Measurements from ENCODE around the gene RASL11B. TPM values are rescaled to one million over a fixed set of nuclear protein-coding genes. Genes with fewer than 3 reads are reported as not detected.

The RASL11B gene
- polyA plus RNA-seq, 3 donors, result 0.42 to 1.3 (median 0.47) TPM

DNA sequence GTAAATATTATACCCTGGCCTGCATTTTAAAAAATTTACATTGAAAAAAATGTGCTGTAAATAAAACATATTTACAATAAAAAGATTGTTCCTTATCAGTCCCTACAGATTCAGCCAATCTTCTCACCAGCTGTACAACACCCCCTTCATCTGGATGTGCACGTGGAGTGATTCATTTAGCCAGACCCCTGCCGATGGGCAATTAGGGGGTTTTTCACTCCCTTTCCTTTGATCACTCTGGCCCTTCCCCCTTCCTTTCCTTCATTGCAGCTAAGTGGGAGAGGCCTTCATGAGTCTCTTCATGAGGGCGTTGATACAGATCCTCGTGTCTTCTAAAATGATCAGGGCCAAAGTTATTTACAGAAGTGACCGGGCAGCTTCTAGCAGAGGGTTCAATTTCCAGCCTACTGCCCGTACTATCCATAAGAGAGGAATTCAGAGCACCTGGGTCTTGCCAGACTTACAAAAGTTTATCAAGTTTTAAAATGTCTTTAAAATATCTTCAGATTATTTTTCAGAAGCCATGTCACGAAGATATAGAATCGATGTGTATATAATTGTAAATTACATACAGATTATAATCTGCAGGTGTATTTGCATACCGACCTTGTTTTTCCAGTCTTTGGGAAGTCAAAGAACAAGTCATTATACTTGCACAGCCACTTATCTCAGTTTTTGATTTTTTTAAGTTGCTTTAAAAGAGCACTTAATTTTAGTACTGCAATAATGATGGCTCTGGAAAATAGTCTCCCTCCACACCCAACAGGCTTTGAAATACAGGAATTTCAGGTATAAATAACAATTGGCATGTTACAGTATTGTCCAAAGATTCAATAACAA lies 21.4 kb upstream of the RASL11B start:
- H3K27ac ChIP-seq (ENCODE audit: low read depth, low read length), result no peak overlapping the region
- WGBS, 3 donors, result 54 to 88% (median 83%) methylated on average over 9 of the region's 9 CpGs

- 54 to 57% (median 55%) methylated on average over 18 of the region's 18 CpGs for WGBS, 3 donors
- no peak overlapping the region for H3K27ac ChIP-seq (ENCODE audit: low read depth, low read length)
Observed at GRCh38 chr4:52841682-52842456, 20.2 kb upstream of the RASL11B start.

GRCh38 chr4:52842792-52843191 lies 19.3 kb upstream of the RASL11B start:
- no peak overlapping the region for H3K27ac ChIP-seq (ENCODE audit: low read depth, low read length)
- 75 to 90% (median 82%) methylated on average over 3 of the region's 3 CpGs for WGBS, 3 donors

- H3K27ac ChIP-seq (ENCODE audit: low read depth, low read length), result no peak overlapping the region
- WGBS, 3 donors, result 83 to 90% (median 86%) methylated on average over 2 of the region's 2 CpGs
Observed at GRCh38 chr4:52843351-52843750, 18.8 kb upstream of the RASL11B start.

DNA sequence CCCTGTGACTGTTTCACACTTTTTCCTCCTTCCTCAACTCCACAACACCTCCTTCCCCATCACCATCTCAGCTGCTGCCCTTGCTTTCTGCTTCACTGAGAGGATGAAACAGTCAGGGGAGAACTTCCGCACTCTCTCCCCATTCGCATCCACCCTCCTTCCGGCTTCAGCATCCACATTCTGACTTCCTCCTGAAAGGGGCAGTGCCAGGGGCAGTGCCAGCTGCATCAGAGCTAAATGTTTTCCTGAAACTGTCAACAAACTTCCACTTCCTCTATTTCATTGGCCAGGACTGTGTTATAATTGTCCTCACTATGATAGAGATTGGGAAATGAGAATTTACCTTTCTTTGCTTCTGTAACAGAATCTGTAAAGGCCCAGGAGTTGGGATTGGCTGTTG lies 18.2 kb upstream of the RASL11B start:
- no peak overlapping the region for H3K27ac ChIP-seq (ENCODE audit: low read depth, low read length)
- 49 to 85% (median 52%) methylated on average over 3 of the region's 3 CpGs for WGBS, 3 donors

- WGBS, 3 donors, result 95 to 100% (median 96%) methylated on average over 2 of the region's 2 CpGs
- H3K27ac ChIP-seq (ENCODE audit: low read depth, low read length), result no peak overlapping the region
Observed at GRCh38 chr4:52844596-52844995, 17.5 kb upstream of the RASL11B start.

DNA sequence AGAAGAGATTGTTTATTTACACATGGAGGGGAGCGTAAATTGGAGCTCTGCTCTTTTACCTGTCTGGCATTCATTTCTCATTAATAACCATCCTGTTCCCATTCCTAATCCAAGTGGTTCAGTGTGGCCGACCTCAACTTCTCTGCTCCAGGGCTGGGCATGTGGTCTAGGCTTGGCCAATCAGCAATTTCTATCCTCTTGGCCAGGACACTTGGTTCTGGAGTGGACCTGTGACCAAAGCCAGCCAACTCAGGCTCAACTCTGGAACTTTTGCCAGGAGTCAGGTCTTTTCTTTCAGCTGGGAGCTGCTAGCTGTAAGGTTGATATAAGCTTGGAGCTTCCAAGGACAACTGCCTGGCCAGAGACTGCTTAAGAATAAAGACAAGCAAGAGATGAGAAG lies 15.6 kb upstream of the RASL11B start:
- WGBS, 3 donors, result 81 to 90% (median 89%) methylated on average over 2 of the region's 2 CpGs
- H3K27ac ChIP-seq (ENCODE audit: low read depth, low read length), result no peak overlapping the region

- no peak overlapping the region for H3K27ac ChIP-seq (ENCODE audit: low read depth, low read length)
- 39 to 89% (median 87%) methylated on average over 6 of the region's 6 CpGs for WGBS, 3 donors
Observed at GRCh38 chr4:52848254-52848653, 13.9 kb upstream of the RASL11B start.

GRCh38 chr4:52850406-52851124 lies 11.6 kb upstream of the RASL11B start:
- no peak overlapping the region for H3K27ac ChIP-seq (ENCODE audit: low read depth, low read length)
- WGBS, 3 donors, result 75 to 96% (median 89%) methylated on average over 3 of the region's 3 CpGs

DNA sequence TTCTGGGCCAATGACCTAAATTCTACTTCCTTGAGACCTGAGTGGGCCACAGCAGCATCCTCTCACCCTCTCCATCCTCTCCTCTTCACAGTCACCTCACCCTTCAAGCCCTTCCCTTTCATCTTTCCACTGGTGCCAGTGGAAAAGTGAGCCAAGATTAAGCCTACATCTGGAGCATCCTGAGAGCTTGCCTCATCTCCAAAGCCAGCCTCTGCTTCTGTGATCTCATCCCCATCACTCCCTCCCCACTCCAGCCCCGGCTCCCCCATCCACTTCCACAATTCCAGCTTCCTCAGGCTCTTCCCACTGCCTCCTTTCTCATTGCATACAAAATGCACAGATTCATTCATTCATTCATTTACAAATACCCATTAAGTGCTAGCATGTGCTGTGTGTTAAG lies 10.1 kb upstream of the RASL11B start:
- WGBS, 3 donors, result 73 to 89% (median 81%) methylated on average over 1 of the region's 1 CpG

DNA sequence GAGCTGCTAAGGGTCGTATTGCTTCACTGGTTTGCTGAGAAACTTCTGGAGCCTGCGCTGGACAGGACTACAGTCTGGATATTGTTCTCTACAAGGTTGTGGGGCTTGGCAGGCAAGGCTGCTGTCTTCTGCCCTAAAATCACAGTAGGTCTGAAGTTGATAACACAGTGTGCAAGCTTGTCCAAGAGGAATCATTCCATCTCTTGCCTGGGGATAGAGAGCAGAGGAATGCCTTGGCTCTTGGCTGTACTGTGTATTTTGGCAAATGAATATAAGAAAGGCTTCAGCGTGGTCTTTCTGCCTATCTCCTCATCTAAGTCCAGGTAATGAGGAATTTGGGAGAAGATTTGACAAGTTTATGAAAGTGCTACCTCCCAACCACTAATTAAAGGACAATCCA lies 9.4 kb upstream of the RASL11B start:
- WGBS, 3 donors, result 70 to 74% (median 72%) methylated on average over 3 of the region's 3 CpGs

More for the DNA sequence above, 10.1 kb upstream of the RASL11B start:
- no peak overlapping the region for H3K27ac ChIP-seq (ENCODE audit: low read depth, low read length)

GRCh38 chr4:52853351-52853750 lies 8.8 kb upstream of the RASL11B start:
- H3K27ac ChIP-seq (ENCODE audit: low read depth, low read length), result no peak overlapping the region

More for the DNA sequence above, 9.4 kb upstream of the RASL11B start:
- H3K27ac ChIP-seq (ENCODE audit: low read depth, low read length), result no peak overlapping the region

DNA sequence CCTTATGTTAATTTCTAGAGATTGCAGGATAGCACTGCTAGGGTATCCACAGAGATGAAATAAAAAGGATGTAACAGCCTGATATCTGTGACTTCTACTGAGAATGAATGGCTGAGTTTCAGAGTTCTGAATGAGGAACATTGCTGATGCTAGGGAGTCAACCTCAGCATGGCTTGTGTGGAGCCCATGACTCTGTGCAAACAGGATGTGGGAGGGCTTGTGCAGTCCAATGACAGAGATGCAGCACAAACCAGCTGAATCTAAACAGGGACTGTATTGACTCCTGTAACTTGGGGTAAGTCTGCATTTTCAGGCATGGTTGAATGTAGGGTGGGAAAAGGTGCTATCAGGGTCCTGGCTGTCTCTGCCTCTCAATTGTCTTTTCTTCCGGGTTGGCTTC lies 5.3 kb upstream of the RASL11B start:
- WGBS, 3 donors, result 86 to 100% (median 93%) methylated on average over 1 of the region's 1 CpG
- no peak overlapping the region for H3K27ac ChIP-seq (ENCODE audit: low read depth, low read length)

DNA sequence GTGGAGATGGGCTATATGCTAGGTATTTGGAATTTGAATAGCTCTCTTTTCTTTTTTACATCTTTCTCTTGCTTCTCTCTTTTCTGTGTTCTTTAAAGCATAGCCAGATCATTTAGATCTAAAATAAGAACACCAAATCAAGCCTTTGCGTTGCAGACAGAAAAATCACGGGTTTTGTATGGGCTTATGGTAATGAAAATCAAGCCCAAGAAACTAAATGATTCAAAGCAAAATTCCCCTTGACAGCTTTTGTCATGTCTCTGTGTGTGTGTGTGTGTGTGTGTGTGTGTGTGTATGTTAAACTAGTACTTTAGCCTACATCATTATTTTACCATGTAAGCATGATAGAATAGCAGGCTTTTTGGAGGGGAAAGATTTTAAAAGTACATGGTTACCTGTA lies 1.8 kb upstream of the RASL11B start:
- no peak overlapping the region for H3K27ac ChIP-seq (ENCODE audit: low read depth, low read length)
- WGBS, 3 donors, result 87 to 94% (median 90%) methylated on average over 2 of the region's 2 CpGs

DNA sequence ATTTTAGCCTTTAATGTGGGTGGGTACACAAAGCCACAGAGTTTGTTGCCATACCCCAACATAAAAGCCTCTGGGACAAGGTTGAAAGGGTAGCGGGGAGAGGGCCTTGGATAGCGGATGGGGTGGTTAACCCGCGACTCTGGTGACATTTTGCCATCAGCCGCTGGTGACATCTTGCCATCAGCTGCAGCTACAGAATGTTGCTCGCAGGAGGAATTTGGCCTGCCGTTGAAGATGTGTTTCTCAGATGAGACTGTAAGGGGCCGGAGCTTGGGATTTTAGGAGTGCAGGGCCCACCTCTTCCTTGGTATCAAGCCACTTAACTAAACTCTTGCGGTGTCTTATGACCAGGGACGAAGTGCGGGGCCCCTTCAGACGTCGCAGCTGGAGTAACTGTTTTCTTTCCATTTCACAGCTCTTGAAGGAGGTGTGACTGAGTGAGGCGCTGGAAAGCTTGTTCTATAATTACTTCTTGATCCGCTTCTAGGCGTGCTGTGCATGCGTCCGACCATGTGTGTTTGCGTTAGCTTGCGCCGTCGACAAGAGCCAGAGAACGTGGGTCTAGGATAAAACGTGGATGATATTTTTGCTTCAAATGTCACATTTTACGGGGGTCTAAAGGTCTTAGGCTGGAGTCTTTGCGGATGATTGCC lies 820 bp upstream of the RASL11B start:
- 45 to 51% (median 47%) methylated on average over 26 of the region's 26 CpGs for WGBS, 3 donors
- no peak overlapping the region for H3K27ac ChIP-seq (ENCODE audit: low read depth, low read length)

DNA sequence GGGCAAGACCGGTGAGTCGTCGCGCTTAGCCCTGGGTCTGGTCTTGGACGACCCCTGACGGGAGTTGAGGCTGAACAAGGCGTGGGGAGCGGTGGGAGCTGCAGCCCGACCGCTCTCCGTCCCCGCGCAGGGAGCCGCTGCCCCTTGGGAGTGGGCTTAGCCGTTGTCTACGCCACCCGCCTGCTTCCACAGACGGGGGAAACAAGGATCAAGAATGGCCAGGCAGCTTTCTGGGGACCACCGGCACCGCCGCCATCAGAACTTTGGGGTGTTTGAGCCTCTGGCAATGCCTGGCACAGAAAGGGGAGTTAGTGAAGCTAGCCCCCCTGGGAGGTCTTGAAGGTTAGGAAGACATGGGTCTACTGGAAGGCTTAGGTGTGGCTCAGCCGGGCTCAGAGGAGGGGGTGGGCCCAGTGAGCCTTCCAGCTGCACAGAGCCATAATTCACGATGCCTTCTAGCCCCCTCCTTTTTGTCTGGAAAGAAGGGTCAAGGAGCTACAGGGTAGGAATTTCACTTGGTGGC lies 583 bp downstream of the RASL11B start:
- H3K27ac ChIP-seq (ENCODE audit: low read depth, low read length), result no peak overlapping the region
- WGBS, 3 donors, result 13 to 19% (median 14%) methylated on average over 22 to 23 of the region's 23 CpGs

GRCh38 chr4:52863324-52863723 lies 1.2 kb downstream of the RASL11B start:
- 79 to 88% (median 80%) methylated on average over 6 of the region's 6 CpGs for WGBS, 3 donors
- no peak overlapping the region for H3K27ac ChIP-seq (ENCODE audit: low read depth, low read length)

- no peak overlapping the region for H3K27ac ChIP-seq (ENCODE audit: low read depth, low read length)
- whole genome bisulfite sequencing, 3 donors, result 42 to 54% (median 50%) methylated on average over 5 of the region's 5 CpGs
Observed at GRCh38 chr4:52864793-52865192, 2.7 kb downstream of the RASL11B start.

All from adipose tissue (tissue), 3 donors.